PFSK-1 (cell line): ENCODE measurements around the gene NAV2.

Source experiments
- FOXP2 ChIP-seq: optimal IDR thresholded peaks from 2 replicates; pipeline ENCODE3; 2011; ENCODE audit warnings: borderline replicate concordance, control low read depth, inconsistent platforms; ENCODE audit not compliant: insufficient read depth; ENCODE audit errors: extremely low read length, extremely low read depth
- POLR2AphosphoS5 ChIP-seq: IDR thresholded peaks from 2 replicates; pipeline ENCODE4 v1.6.1; 2012; ENCODE audit warnings: low read depth, mild to moderate bottlenecking, control low read depth, low read length, moderate library complexity
- SIN3A ChIP-seq: IDR thresholded peaks from 2 replicates; pipeline ENCODE4 v1.6.1; 2012; ENCODE audit warnings: mild to moderate bottlenecking, low read length, moderate library complexity, borderline replicate concordance; ENCODE audit not compliant: insufficient read depth
- TF ChIP-seq, protein P1 (sequence below), 2 experiments: IDR thresholded peaks; 2 replicates each; pipeline versions ENCODE4 v1.6.1 to v1.8.0; 2011 to 2012; ENCODE audit warnings: low read depth in 2 of 2, low read length in 2 of 2, control low read depth in 1 of 2, inconsistent platforms in 1 of 2, mild to moderate bottlenecking in 1 of 2, moderate library complexity in 1 of 2; ENCODE audit not compliant: insufficient read depth in 1 of 2

DNA sequence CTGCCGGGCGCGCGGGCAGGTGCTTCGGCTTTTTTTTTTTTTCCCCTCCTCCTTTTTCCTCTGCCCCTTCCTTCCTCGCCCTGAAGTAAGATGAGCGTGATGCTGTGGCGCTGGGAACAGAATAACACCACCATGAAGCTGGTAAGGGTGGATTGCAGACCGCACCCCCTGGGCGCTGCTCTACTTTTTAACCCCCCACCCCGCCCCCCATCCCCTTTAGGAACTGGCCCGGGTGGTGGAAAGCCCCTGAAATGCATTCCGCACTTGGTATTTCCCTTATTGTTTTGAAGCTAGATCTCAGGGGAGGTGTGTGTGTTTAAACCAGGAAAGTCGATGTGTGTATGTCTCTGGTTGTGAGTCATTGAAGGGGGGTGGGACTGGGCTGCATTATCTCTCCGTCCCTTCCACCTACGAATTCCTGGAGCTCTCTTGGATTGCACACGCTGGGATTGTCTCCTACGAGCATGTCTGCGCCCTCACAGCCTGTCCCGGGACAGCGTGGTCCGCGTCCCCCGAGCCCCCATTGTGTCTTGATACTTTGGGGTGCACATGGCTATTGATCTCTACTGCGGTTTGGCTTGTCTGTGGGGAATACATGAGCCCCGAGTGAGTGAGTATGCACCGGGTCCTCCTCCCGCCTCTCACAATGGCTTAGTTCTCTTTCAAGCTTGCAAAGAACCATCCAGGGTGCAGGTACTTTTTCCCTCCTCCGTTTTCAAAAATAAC is 64.9 kb downstream of the NAV2 start:
- TF ChIP-seq, protein P1, sequence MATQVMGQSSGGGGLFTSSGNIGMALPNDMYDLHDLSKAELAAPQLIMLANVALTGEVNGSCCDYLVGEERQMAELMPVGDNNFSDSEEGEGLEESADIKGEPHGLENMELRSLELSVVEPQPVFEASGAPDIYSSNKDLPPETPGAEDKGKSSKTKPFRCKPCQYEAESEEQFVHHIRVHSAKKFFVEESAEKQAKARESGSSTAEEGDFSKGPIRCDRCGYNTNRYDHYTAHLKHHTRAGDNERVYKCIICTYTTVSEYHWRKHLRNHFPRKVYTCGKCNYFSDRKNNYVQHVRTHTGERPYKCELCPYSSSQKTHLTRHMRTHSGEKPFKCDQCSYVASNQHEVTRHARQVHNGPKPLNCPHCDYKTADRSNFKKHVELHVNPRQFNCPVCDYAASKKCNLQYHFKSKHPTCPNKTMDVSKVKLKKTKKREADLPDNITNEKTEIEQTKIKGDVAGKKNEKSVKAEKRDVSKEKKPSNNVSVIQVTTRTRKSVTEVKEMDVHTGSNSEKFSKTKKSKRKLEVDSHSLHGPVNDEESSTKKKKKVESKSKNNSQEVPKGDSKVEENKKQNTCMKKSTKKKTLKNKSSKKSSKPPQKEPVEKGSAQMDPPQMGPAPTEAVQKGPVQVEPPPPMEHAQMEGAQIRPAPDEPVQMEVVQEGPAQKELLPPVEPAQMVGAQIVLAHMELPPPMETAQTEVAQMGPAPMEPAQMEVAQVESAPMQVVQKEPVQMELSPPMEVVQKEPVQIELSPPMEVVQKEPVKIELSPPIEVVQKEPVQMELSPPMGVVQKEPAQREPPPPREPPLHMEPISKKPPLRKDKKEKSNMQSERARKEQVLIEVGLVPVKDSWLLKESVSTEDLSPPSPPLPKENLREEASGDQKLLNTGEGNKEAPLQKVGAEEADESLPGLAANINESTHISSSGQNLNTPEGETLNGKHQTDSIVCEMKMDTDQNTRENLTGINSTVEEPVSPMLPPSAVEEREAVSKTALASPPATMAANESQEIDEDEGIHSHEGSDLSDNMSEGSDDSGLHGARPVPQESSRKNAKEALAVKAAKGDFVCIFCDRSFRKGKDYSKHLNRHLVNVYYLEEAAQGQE (IDR thresholded peaks at IDR 0.05; ENCODE audit: insufficient read depth in 1 of 2, low read depth in 2 of 2, low read length in 2 of 2): no peak
- TF ChIP-seq FOXP2 (no peak), POLR2AphosphoS5 (no peak), SIN3A (0 out of 2 replicates have a peak, but pooled peaks have one; percentile 62)
